K562 (cell line): ENCODE data around the gene RNFT2. TPM values are rescaled to one million over a fixed set of nuclear protein-coding genes. Genes with fewer than 3 reads are reported as not detected.

Source experiments
- BRF2 ChIP-seq: IDR thresholded peaks from 3 replicates; pipeline ENCODE4 v1.6.1; 2011; ENCODE audit warnings: borderline replicate concordance, mild to moderate bottlenecking; ENCODE audit not compliant: insufficient read length, insufficient read depth
- CAMTA2 ChIP-seq: fragments of 250-450 bp; sonication (Bioruptor Pico); conservative IDR thresholded peaks from 2 replicates; pipeline ENCODE4 v1.5.1; 2022
- CCNT2 ChIP-seq: IDR thresholded peaks from 2 replicates; pipeline ENCODE4 v1.6.1; 2011; ENCODE audit warnings: borderline replicate concordance, low read depth, mild to moderate bottlenecking, moderate library complexity, mixed read lengths, low read length; ENCODE audit not compliant: insufficient read length; ENCODE audit errors: extremely low read depth
- COPS2 ChIP-seq: fragments of 450-650 bp; conservative IDR thresholded peaks from 2 replicates; pipeline ENCODE4 v1.6.1; 2016; ENCODE audit warnings: mild to moderate bottlenecking, moderate library complexity
- CTBP1 ChIP-seq: fragments of 450-650 bp; IDR thresholded peaks from 2 replicates; pipeline ENCODE4 v1.6.1; 2016; ENCODE audit warnings: borderline replicate concordance
- CTCF ChIP-seq, 3 experiments: IDR thresholded peaks in 2 of 3; conservative IDR thresholded peaks in 1 of 3; 2 replicates each; pipeline ENCODE4 v1.5.1; 2011 to 2012; ENCODE audit warnings: low read length in 3 of 3, mild to moderate bottlenecking in 3 of 3, control low read depth in 2 of 3, improper control_type of control experiment in 1 of 3, inconsistent platforms in 1 of 3, low read depth in 1 of 3, mixed read lengths in 1 of 3, moderate library complexity in 1 of 3; ENCODE audit not compliant: insufficient read depth in 2 of 3
- CTCFL ChIP-seq: IDR thresholded peaks from 2 replicates; pipeline ENCODE4 v1.6.1; 2011; ENCODE audit warnings: borderline replicate concordance, low read depth, mild to moderate bottlenecking, moderate library complexity, low read length; ENCODE audit not compliant: insufficient read depth, poor library complexity, severe bottlenecking
- FOXM1 ChIP-seq, 2 experiments: fragments of 450-650 bp in 1 of 2; sonication (generic) in 1 of 2; formaldehyde crosslinking in 1 of 2; IDR thresholded peaks; 2 replicates each; pipeline versions ENCODE4 v1.6.1 to v1.9.0; 2017 to 2022; ENCODE audit warnings: low read depth in 2 of 2, mild to moderate bottlenecking in 2 of 2, missing genetic modification reagents in 1 of 2, moderate library complexity in 1 of 2
- GMEB1 ChIP-seq: fragments of 250-450 bp; sonication (Bioruptor Pico); IDR thresholded peaks from 2 replicates; pipeline ENCODE4 v1.4.0; 2020; ENCODE audit warnings: mild to moderate bottlenecking
- KDM5B ChIP-seq: fragments of 200-600 bp; sonication (generic); IDR thresholded peaks from 2 replicates; pipeline ENCODE4 v1.6.1; 2012; ENCODE audit warnings: low read depth, mild to moderate bottlenecking, moderate library complexity, low read length, control low read depth, inconsistent platforms; ENCODE audit not compliant: insufficient replicate concordance
- L3MBTL2 ChIP-seq: fragments of 450-650 bp; IDR thresholded peaks from 2 replicates; pipeline ENCODE4 v1.6.1; 2016; ENCODE audit warnings: mild to moderate bottlenecking, moderate library complexity
- RBFOX2 ChIP-seq: fragments of 200-400 bp; formaldehyde crosslinking; IDR thresholded peaks from 2 replicates; pipeline ENCODE4 v1.6.1; 2017; ENCODE audit warnings: low read depth, mild to moderate bottlenecking, low read length, moderate library complexity
- SMAD4 ChIP-seq: fragments of 250-450 bp; sonication (Bioruptor Pico); conservative IDR thresholded peaks from 2 replicates; pipeline ENCODE4 v1.8.0; 2021; ENCODE audit warnings: inconsistent platforms, mild to moderate bottlenecking, moderate library complexity
- SNRNP70 ChIP-seq: fragments of 200-400 bp; formaldehyde crosslinking; optimal IDR thresholded peaks from 2 replicates; pipeline ENCODE3; 2017; ENCODE audit warnings: low read depth, low read length
- THRB ChIP-seq: fragments of 450-650 bp; formaldehyde crosslinking; conservative IDR thresholded peaks from 2 replicates; pipeline ENCODE4 v1.4.0; 2022; ENCODE audit warnings: mild to moderate bottlenecking, missing genetic modification characterization
- USF1 ChIP-seq: sonication (generic); formaldehyde crosslinking; IDR thresholded peaks from 2 replicates; pipeline ENCODE4 v1.9.0; 2022; ENCODE audit warnings: mild to moderate bottlenecking, missing genetic modification reagents
- ZFX ChIP-seq: sonication (generic); formaldehyde crosslinking; IDR thresholded peaks from 2 replicates; pipeline ENCODE4 v1.8.0; 2022; ENCODE audit warnings: mild to moderate bottlenecking, missing genetic modification reagents, moderate library complexity
- ZNF436 ChIP-seq: fragments of 250-450, 450-650 bp; sonication (Bioruptor Pico); formaldehyde crosslinking; IDR thresholded peaks from 2 replicates; pipeline ENCODE4 v1.7.0; 2020; ENCODE audit warnings: mild to moderate bottlenecking
- polyA plus RNA-seq, 8 experiments: library from polyadenylated mRNA; depleted of rRNA in 4 of 8; stranded (reverse) in 5 of 8; unstranded in 3 of 8; fragments of >200 nt; fragmentation: Nextera tagmentation in 2 of 8; fragmentation: Illumina TruSeq in 1 of 8; extraction: Ambion mirVana in 2 of 8; extraction: Trizol in 1 of 8; gene quantifications; 2 replicates each; pipeline versions ENCODE4 v1.2.1 to v1.2.3, GENCODE V29; 2011 to 2014; ENCODE audit warnings: inconsistent platforms in 1 of 8, missing spikeins in 1 of 8
- total RNA-seq, 7 experiments: library from RNA; depleted of rRNA in 6 of 7; stranded (reverse); fragments of >200 nt in 6 of 7; fragmentation: Illumina TruSeq in 2 of 7; extraction: Trizol in 2 of 7; gene quantifications; 2 replicates each; pipeline versions ENCODE4 v1.2.1 to v1.2.3, GENCODE V29; 2011 to 2021; ENCODE audit warnings: low replicate concordance in 1 of 7

Gene RNFT2
- total and polyA plus RNA-seq, 9 of the 15 experiments (the other 6 are each of a cell fraction or from before 2014, with no cell fraction given) = 3.6 to 26.3 (median 9.5) TPM

- TF ChIP-seq CTCF (IDR thresholded peaks at IDR 0.05 in 2 of 3, conservative IDR thresholded peaks at IDR 0.05 in 1 of 3; ENCODE audit: insufficient read depth in 2 of 3, low read depth in 1 of 3, low read length in 3 of 3) (peak in 2 of 3 experiments; percentile 41 to 57; a peak in 4 of 6 replicates), COPS2 (no peak), ZNF436 (CRISPR knock-in tag) (no peak), BRF2 (no peak), GMEB1 (CRISPR knock-in tag) (no peak), ZFX (CRISPR knock-in tag) (no peak), CTCFL (peak; percentile 67), FOXM1 (IDR thresholded peaks at IDR 0.05; ENCODE audit: low read depth) (no peak), FOXM1 (CRISPR knock-in tag; IDR thresholded peaks at IDR 0.05; ENCODE audit: low read depth) (no peak), KDM5B (no peak), CAMTA2 (CRISPR knock-in tag) (no peak), L3MBTL2 (0 out of 2 replicates have a peak, but pooled peaks have one; percentile 33), SMAD4 (CRISPR knock-in tag) (peak; percentile 43), CCNT2 (peak; percentile 21), RBFOX2 (peak; percentile 54), THRB (CRISPR knock-in tag) (no peak), CTBP1 (peak; percentile 86), USF1 (CRISPR knock-in tag) (no peak), SNRNP70 (no peak)
Measured at GRCh38 chr12:116880817-116881324, 142.8 kb downstream of the RNFT2 start (continued).
